ENCODE results near the gene P3H4.
A peak's percentile ranks its signal among the peaks of the same experiment; 100 is the strongest.

DNA sequence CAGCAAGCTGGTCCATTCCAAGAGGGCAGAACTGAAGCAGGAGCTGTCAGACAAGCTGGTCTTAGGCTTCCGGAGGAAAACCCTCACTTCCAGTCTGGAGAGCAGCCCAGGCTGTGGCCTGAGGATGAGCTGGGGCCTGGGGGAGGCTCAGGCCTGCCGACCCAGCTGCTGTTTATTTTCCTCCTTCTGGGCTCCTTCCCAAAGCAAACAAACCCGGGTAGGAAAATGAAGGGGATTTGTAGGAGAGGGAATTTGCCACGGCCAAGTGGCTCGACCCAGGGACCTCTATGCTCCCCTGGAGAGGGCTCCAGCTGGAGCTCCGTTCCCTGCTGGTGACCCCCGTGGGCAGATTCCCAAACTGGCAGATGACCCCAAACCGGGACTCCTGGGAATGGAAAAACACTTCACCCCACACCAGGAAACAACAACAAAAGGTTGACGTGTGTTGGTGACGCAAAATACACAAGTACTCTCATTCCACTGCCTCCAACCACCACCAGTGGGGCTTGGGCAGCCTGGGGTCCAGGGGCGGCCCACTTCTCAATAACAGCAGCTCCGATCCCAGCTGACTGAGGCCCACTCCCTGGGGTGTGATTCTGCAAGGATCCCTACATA, 34.1 kb downstream of the P3H4 start:
- TF ChIP-seq POLR2AphosphoS5 (IDR thresholded peaks at IDR 0.05) (peak; percentile 6 to 13), POLR2A (IDR thresholded peaks at IDR 0.05) (no peak)
- TF ChIP-seq, protein P1, sequence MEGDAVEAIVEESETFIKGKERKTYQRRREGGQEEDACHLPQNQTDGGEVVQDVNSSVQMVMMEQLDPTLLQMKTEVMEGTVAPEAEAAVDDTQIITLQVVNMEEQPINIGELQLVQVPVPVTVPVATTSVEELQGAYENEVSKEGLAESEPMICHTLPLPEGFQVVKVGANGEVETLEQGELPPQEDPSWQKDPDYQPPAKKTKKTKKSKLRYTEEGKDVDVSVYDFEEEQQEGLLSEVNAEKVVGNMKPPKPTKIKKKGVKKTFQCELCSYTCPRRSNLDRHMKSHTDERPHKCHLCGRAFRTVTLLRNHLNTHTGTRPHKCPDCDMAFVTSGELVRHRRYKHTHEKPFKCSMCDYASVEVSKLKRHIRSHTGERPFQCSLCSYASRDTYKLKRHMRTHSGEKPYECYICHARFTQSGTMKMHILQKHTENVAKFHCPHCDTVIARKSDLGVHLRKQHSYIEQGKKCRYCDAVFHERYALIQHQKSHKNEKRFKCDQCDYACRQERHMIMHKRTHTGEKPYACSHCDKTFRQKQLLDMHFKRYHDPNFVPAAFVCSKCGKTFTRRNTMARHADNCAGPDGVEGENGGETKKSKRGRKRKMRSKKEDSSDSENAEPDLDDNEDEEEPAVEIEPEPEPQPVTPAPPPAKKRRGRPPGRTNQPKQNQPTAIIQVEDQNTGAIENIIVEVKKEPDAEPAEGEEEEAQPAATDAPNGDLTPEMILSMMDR (IDR thresholded peaks at IDR 0.05): peak in 3 of 6 experiments; percentile 5 to 27 (median 15)

Measured in upper lobe of left lung (tissue), 4 donors.